ENCODE measurements around the gene CST3.
"Not testable (repeated sequence)": the region's sequence is repeated elsewhere in the genome, so short reads cannot be mapped to it uniquely, and the experiment has no call there.

Gene CST3

GRCh38 chr20:23637282-23638221 lies at the start of gene CST3:
TSS of gene CST3 (minus strand) at chr20:23637955. CDS start at chr20:23637862, 93 bp downstream.
- peak within 1 kb of the TSS; percentile 83 for H3K4me3 ChIP-seq (ENCODE audit: low read depth, low read length)
- DNase-seq (ENCODE audit: low read depth): peak; percentile 64

GRCh38 chr20:23686046-23686750 lies 48.4 kb upstream of the CST3 start:
- DNase-seq (ENCODE audit: low read depth): no peak
- no peak overlapping the region for H3K4me3 ChIP-seq (ENCODE audit: low read depth, low read length)

GRCh38 chr20:23685529-23685896 lies 47.8 kb upstream of the CST3 start:
- not testable (repeated sequence) for DNase-seq (ENCODE audit: low read depth); H3K4me3 ChIP-seq (ENCODE audit: low read depth, low read length)

- H3K4me3 ChIP-seq (ENCODE audit: low read depth, low read length): no peak overlapping the region
- DNase-seq (ENCODE audit: low read depth): no peak
Observed at GRCh38 chr20:23684261-23684660, 46.5 kb upstream of the CST3 start.

GRCh38 chr20:23683807-23684206 lies 46.1 kb upstream of the CST3 start:
- DNase-seq (ENCODE audit: low read depth): no peak
- no peak overlapping the region for H3K4me3 ChIP-seq (ENCODE audit: low read depth, low read length)

GRCh38 chr20:23683281-23683680 lies 45.5 kb upstream of the CST3 start:
- no peak for DNase-seq (ENCODE audit: low read depth)
- H3K4me3 ChIP-seq (ENCODE audit: low read depth, low read length): no peak overlapping the region

GRCh38 chr20:23680146-23680545 lies 42.4 kb upstream of the CST3 start:
- no peak overlapping the region for H3K4me3 ChIP-seq (ENCODE audit: low read depth, low read length)
- no peak for DNase-seq (ENCODE audit: low read depth)

GRCh38 chr20:23679133-23680092 lies 41.7 kb upstream of the CST3 start:
- DNase-seq (ENCODE audit: low read depth): no peak
- no peak overlapping the region for H3K4me3 ChIP-seq (ENCODE audit: low read depth, low read length)

- no peak for DNase-seq (ENCODE audit: low read depth)
- H3K4me3 ChIP-seq (ENCODE audit: low read depth, low read length): no peak overlapping the region
Observed at GRCh38 chr20:23673209-23673608, 35.5 kb upstream of the CST3 start.

GRCh38 chr20:23672158-23672557 lies 34.4 kb upstream of the CST3 start:
- no peak for DNase-seq (ENCODE audit: low read depth)
- H3K4me3 ChIP-seq (ENCODE audit: low read depth, low read length): no peak overlapping the region

GRCh38 chr20:23671479-23671878 lies 33.7 kb upstream of the CST3 start:
- H3K4me3 ChIP-seq (ENCODE audit: low read depth, low read length): no peak overlapping the region
- no peak for DNase-seq (ENCODE audit: low read depth)

GRCh38 chr20:23670361-23670760 lies 32.6 kb upstream of the CST3 start:
- H3K4me3 ChIP-seq (ENCODE audit: low read depth, low read length): no peak overlapping the region

GRCh38 chr20:23669866-23670265 lies 32.1 kb upstream of the CST3 start:
- H3K4me3 ChIP-seq (ENCODE audit: low read depth, low read length): no peak overlapping the region
- no peak for DNase-seq (ENCODE audit: low read depth)

More at GRCh38 chr20:23670361-23670760, 32.6 kb upstream of the CST3 start:
- DNase-seq (ENCODE audit: low read depth): no peak

GRCh38 chr20:23669327-23669726 lies 31.6 kb upstream of the CST3 start:
- no peak for DNase-seq (ENCODE audit: low read depth)
- H3K4me3 ChIP-seq (ENCODE audit: low read depth, low read length): no peak overlapping the region

GRCh38 chr20:23668477-23668951 lies 30.8 kb upstream of the CST3 start:
- DNase-seq (ENCODE audit: low read depth): no peak
- no peak overlapping the region for H3K4me3 ChIP-seq (ENCODE audit: low read depth, low read length)

GRCh38 chr20:23667666-23668065 lies 29.9 kb upstream of the CST3 start:
- no peak overlapping the region for H3K4me3 ChIP-seq (ENCODE audit: low read depth, low read length)
- DNase-seq (ENCODE audit: low read depth): no peak

- no peak for DNase-seq (ENCODE audit: low read depth)
- H3K4me3 ChIP-seq (ENCODE audit: low read depth, low read length): no peak overlapping the region
Observed at GRCh38 chr20:23666698-23667097, 28.9 kb upstream of the CST3 start.

GRCh38 chr20:23666189-23666588 lies 28.4 kb upstream of the CST3 start:
- H3K4me3 ChIP-seq (ENCODE audit: low read depth, low read length): no peak overlapping the region
- no peak for DNase-seq (ENCODE audit: low read depth)

GRCh38 chr20:23664954-23665353 lies 27.2 kb upstream of the CST3 start:
- no peak overlapping the region for H3K4me3 ChIP-seq (ENCODE audit: low read depth, low read length)
- no peak for DNase-seq (ENCODE audit: low read depth)

Measured in skeletal muscle cell (primary cell).